A673 (cell line): Measurements from ENCODE around the gene COBLL1. TPM values are rescaled to one million over a fixed set of nuclear protein-coding genes. Genes with fewer than 3 reads are reported as not detected.
"Not testable (repeated sequence)": the region's sequence is repeated elsewhere in the genome, so short reads cannot be mapped to it uniquely, and the experiment has no call there.

ENCODE experiments used
- BruUV-seq: library from RNA; stranded (reverse); fragments of 400-500 nt; replicated peaks from 2 replicates; lab custom pipeline; 2021; lab: Mats Ljungman, UMichigan
- CTCF ChIA-PET: fragments of 300-600 bp; sonication (Branson Sonifier 250); formaldehyde crosslinking; loops from one replicate; lab custom pipeline; 2022; ENCODE audit warnings: antibody characterized with exemption; lab: Charles Lee
- POLR2A ChIA-PET: fragments of 300-600 bp; sonication (Branson Sonifier 250); formaldehyde crosslinking; loops from one replicate; lab custom pipeline; 2022; ENCODE audit warnings: antibody characterized with exemption; ENCODE audit not compliant: low non-redundant PET; lab: Charles Lee
- DNase-seq: peaks from one replicate; pipeline ENCODE4 v3.0.0-alpha.2; 2015; ENCODE audit warnings: low spot score
- H3K27ac ChIP-seq: fragments of 200-600 bp; sonication (generic); 2 replicates; pipeline ENCODE4 v1.5.1; 2016; ENCODE audit warnings: mixed run types, low read depth, mild to moderate bottlenecking, mixed read lengths, antibody characterized with exemption, low read length; ENCODE audit not compliant: poor library complexity, severe bottlenecking
- H3K27me3 ChIP-seq: fragments of 200-600 bp; sonication (generic); replicated peaks from 2 replicates; pipeline ENCODE4 v1.6.1; 2017; ENCODE audit warnings: mixed run types, low read depth, mild to moderate bottlenecking, mixed read lengths, antibody characterized with exemption, low read length; ENCODE audit not compliant: insufficient read depth, poor library complexity
- H3K36me3 ChIP-seq: fragments of 200-600 bp; sonication (generic); 2 replicates; pipeline ENCODE4 v1.6.1; 2016; ENCODE audit warnings: mixed run types, mild to moderate bottlenecking, mixed read lengths, antibody characterized with exemption, low read length; ENCODE audit not compliant: insufficient read depth, poor library complexity, severe bottlenecking
- H3K4me1 ChIP-seq: fragments of 200-600 bp; sonication (generic); 2 replicates; pipeline ENCODE4 v1.6.1; 2017; ENCODE audit warnings: mixed run types, mild to moderate bottlenecking, mixed read lengths, antibody characterized with exemption, low read length; ENCODE audit not compliant: insufficient read depth, poor library complexity, severe bottlenecking
- H3K4me3 ChIP-seq: fragments of 200-600 bp; sonication (generic); 2 replicates; pipeline ENCODE4 v1.5.1; 2016; ENCODE audit warnings: low read depth, mixed run types, mild to moderate bottlenecking, mixed read lengths, low read length; ENCODE audit not compliant: poor library complexity, severe bottlenecking
- H3K9me3 ChIP-seq: fragments of 200-600 bp; sonication (generic); 2 replicates; pipeline ENCODE4 v1.6.1; 2016; ENCODE audit warnings: mixed run types, low read depth, mild to moderate bottlenecking, mixed read lengths, antibody characterized with exemption, low read length; ENCODE audit not compliant: poor library complexity, severe bottlenecking
- CTCF ChIP-seq: fragments of 300-800, 200-600 bp; sonication (generic); conservative IDR thresholded peaks from 2 replicates; pipeline ENCODE4 v1.5.1; 2017; ENCODE audit warnings: low read depth, mild to moderate bottlenecking, antibody characterized with exemption, low read length, moderate library complexity, mixed read lengths
- EZH2 ChIP-seq: fragments of 200-600 bp; sonication (generic); IDR thresholded peaks from 2 replicates; pipeline ENCODE4 v1.6.1; 2017; ENCODE audit warnings: borderline replicate concordance, low read depth, mild to moderate bottlenecking, mixed read lengths, antibody characterized with exemption, low read length; ENCODE audit not compliant: poor library complexity, severe bottlenecking
- intact Hi-C: fragments of 100-400 bp; cut with micrococcal nuclease; formaldehyde crosslinking; loops from one replicate; pipeline ENCODE4 v1.10.0; 2022; ENCODE audit not compliant: unreplicated experiment
- total RNA-seq: library from RNA; stranded (reverse); gene quantifications from 2 replicates; pipeline ENCODE4 v1.2.3, GENCODE V29; 2021

The COBLL1 gene
- total RNA-seq, 1 experiment from 2014 or later: 6.6 TPM

GRCh38 chr2:164710837-164711765 is 130.5 kb downstream of the COBLL1 start:
- Histone ChIP-seq H3K36me3 (no peaks in the 10 kb centered on the region), H3K27ac (no peak overlapping the region), H3K4me3 (no peak overlapping the region), H3K4me1 (peaks cover 5% of the 10 kb centered on the region), H3K27me3 (no peaks in the 10 kb centered on the region), H3K9me3 (no peaks in the 10 kb centered on the region)
- BruUV-seq: no TSS peak
- ChIA-PET CTCF (no interaction called here), POLR2A (no interaction called here)
- no peak for DNase-seq
- TF ChIP-seq EZH2 (no peak), CTCF (no peak)
- intact Hi-C loops: loop anchor here (10.0 kb wide), 1 partner anchor 1546 kb away; no protein-coding TSS in a partner anchor

GRCh38 chr2:164710252-164710836 is 131.3 kb downstream of the COBLL1 start:
- H3K27ac ChIP-seq, H3K4me1 ChIP-seq, H3K9me3 ChIP-seq, H3K27me3 ChIP-seq, CTCF ChIA-PET, BruUV-seq, H3K4me3 ChIP-seq, POLR2A ChIA-PET, H3K36me3 ChIP-seq: not testable (repeated sequence)
- intact Hi-C loops: loop anchor here (10.0 kb wide), 1 partner anchor 1546 kb away; no protein-coding TSS in a partner anchor
- peak; percentile 24 for DNase-seq

- BruUV-seq: no TSS peak
- Histone ChIP-seq H3K27ac (no peak overlapping the region), H3K27me3 (no peaks in the 10 kb centered on the region), H3K4me3 (no peak overlapping the region), H3K9me3 (no peaks in the 10 kb centered on the region), H3K36me3 (no peaks in the 10 kb centered on the region), H3K4me1 (no peaks in the 10 kb centered on the region)
- CTCF ChIA-PET: no interaction called here
- TF ChIP-seq CTCF (no peak), EZH2 (no peak)
- POLR2A ChIA-PET: no interaction called here
- peak; percentile 64 for DNase-seq
- intact Hi-C loops: no loop called here
Observed at GRCh38 chr2:164706522-164706921, 135.1 kb downstream of the COBLL1 start.
